Right lobe of liver (tissue), 6 donors: ENCODE data around the gene ESYT2. TPM values are rescaled to one million over a fixed set of nuclear protein-coding genes. Genes with fewer than 3 reads are reported as not detected.
"Not testable (repeated sequence)": the region's sequence is repeated elsewhere in the genome, so short reads cannot be mapped to it uniquely, and the experiment has no call there.

Experiments used
- ATAC-seq, 4 donors: fragments of 200-7000 bp; cut with Tn5 transposase; one replicate each; pipeline ENCODE4 v1.9.1; 2020; ENCODE audit warnings: mild to moderate bottlenecking in 4 of 4, moderate library complexity in 4 of 4
- DNase-seq, 3 donors: peaks; one replicate each; pipeline ENCODE4 v3.0.0-alpha.2; 2020
- H3K27ac ChIP-seq, 3 donors: fragments of 200-600 bp; one replicate each; pipeline ENCODE4 v1.8.0; 2022
- H3K27me3 ChIP-seq, 2 donors: fragments of 200-600 bp; one replicate each; pipeline ENCODE4 v1.8.0; 2022
- H3K36me3 ChIP-seq, 4 donors: fragments of 200-600 bp; sonication (generic) in 1 of 4; one replicate each; pipeline versions ENCODE4 v1.5.1 to v1.8.0; 2017 to 2022; ENCODE audit warnings: control low read depth in 1 of 4
- H3K4me1 ChIP-seq, 4 donors: fragments of 200-600 bp; sonication (generic) in 1 of 4; one replicate each; pipeline versions ENCODE4 v1.5.1 to v1.8.0; 2017 to 2022; ENCODE audit warnings: control low read depth in 1 of 4
- H3K4me3 ChIP-seq, 3 donors: fragments of 200-600 bp; one replicate each; pipeline ENCODE4 v1.8.0; 2022
- H3K9me3 ChIP-seq, 4 donors: fragments of 200-600 bp; sonication (generic) in 1 of 4; one replicate each; pipeline versions ENCODE4 v1.5.1 to v1.8.0; 2017 to 2022; ENCODE audit warnings: control low read depth in 1 of 4
- POLR2A ChIP-seq: fragments of 450-650 bp; IDR thresholded peaks from one replicate; pipeline ENCODE4 v1.6.1; 2017; ENCODE audit warnings: antibody characterized with exemption, mild to moderate bottlenecking
- WGBS: methylation state at CpG from one replicate; pipeline ENCODE4 v1.1.6; 2018; ENCODE audit warnings: low coverage, low lambda C conversion rate; ENCODE audit not compliant: insufficient coverage; ENCODE audit errors: missing lambda C conversion rate; 5-methylcytosine and 5-hydroxymethylcytosine counted together
- intact Hi-C, 2 donors: fragments of 100-400 bp; cut with DNase I; formaldehyde crosslinking; loops; one replicate each; pipeline versions ENCODE4 v1.11.2 to v1.14.1; 2022
- total RNA-seq, 6 experiments: library from RNA; depleted of rRNA in 2 of 6; stranded (reverse); fragments of >200 nt in 2 of 6; fragmentation: NEBNext Ultra II Directional in 3 of 6; extraction: Animal tissue kit (Norgen Biotek cat#: 25700) in 3 of 6; gene quantifications; one replicate each; pipeline versions ENCODE4 v1.1.0 to v1.2.4, GENCODE V29; 2016 to 2023
- TF ChIP-seq, protein P1 (sequence below), 4 donors: fragments of 200-600 bp in 3 of 4; fragments of 450-650 bp in 1 of 4; IDR thresholded peaks; one replicate each; pipeline versions ENCODE4 v1.5.1 to v1.8.0; 2016 to 2022; ENCODE audit warnings: antibody characterized with exemption in 4 of 4, mild to moderate bottlenecking in 2 of 4
- donor health status: DM: no; HTN: yes; CAD: no.
- donor health status: DM: no; HTN: no; CAD: no.
- donor health status: DM: no; HTN: no; CAD: no.
- donor health status: DM: no; HTN: yes; CAD: no.
- donor health status: DM: no; HTN: yes; CAD: no.

The ESYT2 gene
- total RNA-seq, 6 experiments from 2014 or later: 19.7 to 28.7 (median 24.2) TPM

DNA sequence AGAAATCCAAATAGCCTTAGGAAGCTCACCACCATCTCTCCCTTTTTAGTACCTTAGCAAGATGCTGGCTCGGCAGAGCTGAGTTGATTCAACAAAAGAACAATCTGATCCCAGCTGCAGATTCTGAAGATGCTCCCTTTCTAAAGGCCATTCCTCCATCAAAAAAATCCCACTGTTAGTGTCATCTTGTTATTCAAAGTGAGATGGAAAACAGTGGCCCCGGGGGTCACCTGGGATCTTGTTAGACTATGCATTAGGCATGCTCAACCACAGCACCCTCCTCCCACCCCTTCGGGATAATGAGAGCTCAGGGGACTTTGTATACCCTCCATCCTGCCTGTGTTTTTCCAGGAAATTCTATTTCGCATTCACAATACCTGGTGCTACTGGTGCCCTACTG is 127.1 kb downstream of the ESYT2 start:
- ATAC-seq (no peak), DNase-seq (no peak)
- no peaks in the 10 kb centered on the region for H3K27me3 ChIP-seq
- no peaks in the 10 kb centered on the region for H3K9me3 ChIP-seq
- intact Hi-C loops: no loop called here
- WGBS: 54% methylated on average over 4 of the region's 4 CpGs
- H3K36me3 ChIP-seq: no peaks in the 10 kb centered on the region
- no peak for TF ChIP-seq POLR2A
- TF ChIP-seq, protein P1, sequence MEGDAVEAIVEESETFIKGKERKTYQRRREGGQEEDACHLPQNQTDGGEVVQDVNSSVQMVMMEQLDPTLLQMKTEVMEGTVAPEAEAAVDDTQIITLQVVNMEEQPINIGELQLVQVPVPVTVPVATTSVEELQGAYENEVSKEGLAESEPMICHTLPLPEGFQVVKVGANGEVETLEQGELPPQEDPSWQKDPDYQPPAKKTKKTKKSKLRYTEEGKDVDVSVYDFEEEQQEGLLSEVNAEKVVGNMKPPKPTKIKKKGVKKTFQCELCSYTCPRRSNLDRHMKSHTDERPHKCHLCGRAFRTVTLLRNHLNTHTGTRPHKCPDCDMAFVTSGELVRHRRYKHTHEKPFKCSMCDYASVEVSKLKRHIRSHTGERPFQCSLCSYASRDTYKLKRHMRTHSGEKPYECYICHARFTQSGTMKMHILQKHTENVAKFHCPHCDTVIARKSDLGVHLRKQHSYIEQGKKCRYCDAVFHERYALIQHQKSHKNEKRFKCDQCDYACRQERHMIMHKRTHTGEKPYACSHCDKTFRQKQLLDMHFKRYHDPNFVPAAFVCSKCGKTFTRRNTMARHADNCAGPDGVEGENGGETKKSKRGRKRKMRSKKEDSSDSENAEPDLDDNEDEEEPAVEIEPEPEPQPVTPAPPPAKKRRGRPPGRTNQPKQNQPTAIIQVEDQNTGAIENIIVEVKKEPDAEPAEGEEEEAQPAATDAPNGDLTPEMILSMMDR (IDR thresholded peaks at IDR 0.05): no peak
- H3K27ac ChIP-seq: no peak overlapping the region
- no peak overlapping the region for H3K4me3 ChIP-seq
- H3K4me1 ChIP-seq: no peaks in the 10 kb centered on the region

- WGBS: 85% methylated on average over 5 of the region's 5 CpGs
- TF ChIP-seq, protein P1 (IDR thresholded peaks at IDR 0.05): no peak
- TF ChIP-seq POLR2A: no peak
- intact Hi-C loops: no loop called here
- no peak for ATAC-seq
- DNase-seq: no peak
- Histone ChIP-seq H3K9me3 (no peaks in the 10 kb centered on the region), H3K27ac (no peak overlapping the region), H3K4me3 (no peak overlapping the region), H3K36me3 (no peaks in the 10 kb centered on the region), H3K27me3 (no peaks in the 10 kb centered on the region), H3K4me1 (no peaks in the 10 kb centered on the region)
These were observed 129.3 kb downstream of the ESYT2 start for GRCh38 chr7:158700008-158700407.

DNA sequence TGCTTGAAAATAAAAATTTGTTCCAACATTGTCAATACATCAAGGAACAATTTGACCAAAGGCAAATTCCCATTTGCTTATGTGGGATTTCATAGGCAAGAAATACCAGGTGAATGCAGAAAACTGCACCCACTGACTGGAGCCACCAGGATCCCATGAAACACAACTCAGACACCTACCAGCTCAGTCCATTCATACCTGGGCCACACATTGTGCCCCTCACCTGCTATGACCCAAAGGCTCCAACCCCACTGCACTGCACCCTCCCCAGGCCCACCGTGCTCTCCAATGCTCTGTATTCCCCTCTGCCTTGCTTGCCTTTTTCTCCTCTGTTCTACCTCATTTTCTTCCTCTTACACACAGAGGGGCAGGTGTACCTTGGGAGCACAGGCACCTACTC is 130.0 kb downstream of the ESYT2 start:
- no peak for TF ChIP-seq POLR2A
- TF ChIP-seq, protein P1 (IDR thresholded peaks at IDR 0.05): no peak
- intact Hi-C loops: loop anchor here in 1 of 2 donors (10.0 kb wide), 1 partner anchor 275 kb away; no protein-coding TSS in a partner anchor
- DNase-seq (no peak), ATAC-seq (no peak)
- H3K27ac ChIP-seq: no peak overlapping the region
- no peaks in the 10 kb centered on the region for H3K9me3 ChIP-seq
- H3K27me3 ChIP-seq: no peaks in the 10 kb centered on the region
- 80% methylated on average over 1 of the region's 1 CpG for WGBS
- no peaks in the 10 kb centered on the region for H3K4me1 ChIP-seq
- no peak overlapping the region for H3K4me3 ChIP-seq
- H3K36me3 ChIP-seq: no peaks in the 10 kb centered on the region

DNA sequence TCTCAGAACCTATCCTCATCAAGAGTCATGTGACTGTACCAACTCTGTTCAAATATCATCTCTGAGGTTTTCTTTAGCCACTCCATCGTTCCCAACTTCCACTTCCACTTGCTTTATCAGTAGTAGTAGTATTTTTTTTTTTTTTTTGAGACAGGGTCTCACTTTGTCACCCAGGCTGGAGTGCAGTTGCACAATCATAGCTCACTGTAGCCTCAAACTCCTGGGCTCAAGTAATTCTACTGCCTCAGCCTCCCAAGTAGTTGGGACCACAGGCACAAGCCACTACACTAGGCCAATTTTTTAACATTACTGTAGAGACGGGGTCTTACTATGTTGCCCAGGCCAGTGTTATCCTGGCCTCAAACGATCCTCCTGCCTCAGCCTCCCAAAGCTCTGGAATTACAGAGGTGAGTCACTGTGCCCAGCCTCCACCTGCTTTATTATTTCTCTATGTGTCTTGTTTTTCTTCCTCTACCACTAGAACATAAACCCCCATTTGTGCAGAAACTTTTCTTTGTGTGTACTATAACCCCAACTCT is 130.6 kb downstream of the ESYT2 start:
- 80% methylated on average over 2 of the region's 3 CpGs for WGBS
- DNase-seq (no peak), ATAC-seq (no peak)
- H3K4me1 ChIP-seq: no peaks in the 10 kb centered on the region
- no peak overlapping the region for H3K27ac ChIP-seq
- no peak overlapping the region for H3K4me3 ChIP-seq
- no peaks in the 10 kb centered on the region for H3K27me3 ChIP-seq
- TF ChIP-seq POLR2A: no peak
- TF ChIP-seq, protein P1 (IDR thresholded peaks at IDR 0.05): no peak
- no peaks in the 10 kb centered on the region for H3K9me3 ChIP-seq
- intact Hi-C loops: loop anchor here in 1 of 2 donors (10.0 kb wide), 1 partner anchor 276 kb away; no protein-coding TSS in a partner anchor
- H3K36me3 ChIP-seq: no peaks in the 10 kb centered on the region

DNA sequence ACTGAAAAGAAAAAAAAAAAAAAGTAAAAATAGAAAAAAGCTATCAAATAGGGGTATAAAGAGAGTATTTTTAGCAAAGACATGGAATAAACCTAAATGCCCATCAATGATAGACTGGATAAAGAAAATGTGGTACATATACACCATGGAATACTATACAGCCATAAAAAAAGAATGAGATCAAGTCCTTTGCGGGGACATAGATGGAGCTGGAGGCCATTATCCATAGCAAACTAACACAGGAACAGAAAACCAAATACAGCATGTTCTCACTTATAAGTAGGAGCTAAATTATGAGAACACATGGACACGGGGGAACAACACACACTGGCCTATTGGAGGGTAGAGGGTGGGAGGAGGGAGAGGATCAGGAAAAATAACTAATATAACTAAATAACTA is 131.7 kb downstream of the ESYT2 start:
- not testable (repeated sequence) for H3K4me3 ChIP-seq, H3K27me3 ChIP-seq, H3K4me1 ChIP-seq, ATAC-seq, H3K36me3 ChIP-seq, H3K27ac ChIP-seq, DNase-seq, H3K9me3 ChIP-seq
- intact Hi-C loops: loop anchor here in 1 of 2 donors (10.0 kb wide), 1 partner anchor 277 kb away; no protein-coding TSS in a partner anchor
- 100% methylated on average over 1 of the region's 2 CpGs for WGBS
